ENCODE measurements around the gene PLA2G4D.
"Not testable (repeated sequence)": the region's sequence is repeated elsewhere in the genome, so short reads cannot be mapped to it uniquely, and the experiment has no call there.

PLA2G4D gene

GRCh38 chr15:42123546-42123945 is 29.2 kb upstream of the PLA2G4D start:
- no peak for DNase-seq

DNA sequence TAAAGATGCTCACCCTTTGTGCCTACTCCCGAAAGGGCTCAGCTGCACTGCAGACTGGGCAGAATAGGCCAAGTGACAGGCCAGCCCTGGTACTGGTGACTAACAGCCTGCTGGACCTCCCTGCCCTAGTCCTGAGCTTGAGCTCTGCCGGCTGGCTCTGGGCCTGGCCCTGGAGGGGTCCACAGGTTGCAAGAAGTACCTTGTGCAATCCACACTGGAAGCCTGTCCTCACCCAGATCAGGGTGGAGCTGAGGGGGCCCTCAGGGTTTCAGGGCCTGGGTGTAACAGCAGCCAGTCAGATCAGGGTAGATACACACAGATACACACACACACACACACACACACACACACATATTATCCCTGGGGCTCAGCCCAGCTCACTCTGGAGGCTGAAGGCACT is 27.3 kb upstream of the PLA2G4D start:
- DNase-seq: no peak

DNA sequence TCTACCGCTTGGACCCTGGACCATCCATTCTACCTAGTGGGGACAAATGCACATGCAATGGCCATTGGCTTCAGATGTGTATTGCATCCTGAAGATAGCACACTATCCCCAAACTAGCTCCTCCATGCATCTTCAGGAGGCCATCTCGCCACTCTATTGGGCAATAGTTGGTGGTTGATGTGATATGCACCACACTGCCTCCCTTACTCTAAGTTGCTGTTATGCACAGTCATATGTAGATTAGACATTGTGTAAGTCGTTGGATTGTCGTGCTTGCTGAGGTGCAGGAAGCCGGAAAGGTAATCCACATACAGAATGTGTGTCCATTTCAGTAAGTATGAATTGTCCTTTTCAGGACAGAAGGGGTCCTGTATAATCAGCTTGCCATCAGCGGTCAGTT is 26.7 kb upstream of the PLA2G4D start:
- peak; percentile 29 for DNase-seq

GRCh38 chr15:42120285-42120684 is 25.9 kb upstream of the PLA2G4D start:
- no peak for DNase-seq

GRCh38 chr15:42119446-42119760 is 25.0 kb upstream of the PLA2G4D start:
- DNase-seq: no peak

GRCh38 chr15:42118650-42119445 is 24.5 kb upstream of the PLA2G4D start:
- no peak for DNase-seq

- DNase-seq: peak; percentile 38
Observed at GRCh38 chr15:42111924-42112323, 17.6 kb upstream of the PLA2G4D start.

GRCh38 chr15:42110367-42110766 is 16.0 kb upstream of the PLA2G4D start:
- no peak for DNase-seq

DNA sequence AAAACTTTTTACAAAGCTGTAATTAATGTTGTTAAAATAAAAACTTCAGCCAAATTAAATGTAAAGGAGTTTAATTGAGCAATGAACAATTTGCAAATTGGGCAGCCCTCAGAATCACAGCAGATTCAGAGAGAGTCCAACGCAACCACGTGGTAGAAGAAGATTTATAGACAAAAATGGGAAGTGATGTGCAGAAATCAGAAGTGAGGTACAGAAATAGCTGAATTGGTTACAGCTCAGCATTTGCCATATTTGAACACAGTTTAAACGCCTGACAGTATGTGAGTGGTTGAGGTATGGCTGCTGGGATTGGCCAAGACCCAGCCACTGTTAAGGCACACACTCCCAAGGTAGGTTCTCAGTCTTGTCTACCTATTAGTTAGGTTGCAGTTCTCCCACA is 14.4 kb upstream of the PLA2G4D start:
- no peak for DNase-seq

GRCh38 chr15:42108189-42108588 is 13.8 kb upstream of the PLA2G4D start:
- no peak for DNase-seq

GRCh38 chr15:42107473-42107872 is 13.1 kb upstream of the PLA2G4D start:
- DNase-seq: peak; percentile 60

DNA sequence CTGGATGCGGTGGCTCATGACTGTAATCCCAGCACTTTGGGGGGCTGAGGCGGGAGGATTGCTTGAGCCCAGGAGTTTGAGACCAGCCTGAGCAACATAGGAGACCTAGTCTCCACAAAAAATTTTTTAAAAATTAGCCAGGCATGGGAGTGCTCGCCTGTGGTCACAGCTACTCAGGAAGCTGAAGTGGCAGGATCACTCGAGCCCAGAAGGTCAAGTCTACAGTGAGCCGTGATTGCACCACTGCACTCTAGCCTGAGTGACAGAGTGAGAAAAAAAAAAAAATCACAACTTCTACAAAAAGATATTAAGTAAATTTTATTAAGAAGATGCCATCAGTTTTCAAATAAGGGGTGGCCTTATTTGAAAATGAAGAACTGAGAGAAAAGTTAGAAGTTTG is 11.9 kb upstream of the PLA2G4D start:
- DNase-seq: no peak

DNA sequence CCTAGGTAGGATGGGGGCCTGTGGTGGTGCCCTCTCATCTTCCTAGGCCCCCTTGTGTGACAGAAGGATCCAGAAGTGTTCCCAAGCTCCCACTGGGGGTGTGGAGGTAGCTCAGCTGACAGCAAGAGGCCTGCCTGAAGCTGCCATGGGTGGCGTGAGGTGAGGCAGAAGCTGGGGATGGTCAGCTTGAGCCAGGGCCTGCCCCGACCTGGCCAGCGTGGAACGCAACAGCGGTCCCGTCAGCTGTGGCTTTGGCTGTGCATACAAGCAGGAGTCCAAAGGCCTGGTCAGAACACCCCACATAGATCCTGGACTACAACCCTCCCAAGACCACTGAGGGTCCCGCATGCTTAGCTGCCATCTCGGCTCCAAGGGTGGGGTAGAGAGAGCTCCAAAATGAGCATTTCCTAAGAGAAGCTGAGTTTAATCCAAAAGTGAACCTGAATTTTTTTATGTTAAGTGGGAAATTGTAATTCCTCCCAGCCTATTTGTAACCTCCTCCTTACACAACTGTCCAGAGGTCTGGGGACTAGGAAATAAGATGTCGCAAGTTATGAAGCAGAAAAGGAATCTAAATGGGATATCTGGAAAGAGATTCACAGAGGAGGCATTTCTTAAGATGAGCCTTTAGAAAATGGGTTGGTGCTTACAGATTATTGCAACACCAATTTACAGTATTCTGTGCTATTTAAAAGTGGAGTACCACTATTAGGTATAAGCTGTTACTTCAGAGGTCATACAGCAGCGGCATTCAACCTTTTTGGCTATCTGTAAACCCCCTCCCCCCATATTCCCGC is 9.9 kb upstream of the PLA2G4D start:
- no peak for DNase-seq

- no peak for DNase-seq
Observed at GRCh38 chr15:42102646-42103235, 8.4 kb upstream of the PLA2G4D start.

GRCh38 chr15:42101861-42102260 is 7.5 kb upstream of the PLA2G4D start:
- no peak for DNase-seq

GRCh38 chr15:42100021-42100800 is 5.8 kb upstream of the PLA2G4D start:
- DNase-seq: no peak

DNA sequence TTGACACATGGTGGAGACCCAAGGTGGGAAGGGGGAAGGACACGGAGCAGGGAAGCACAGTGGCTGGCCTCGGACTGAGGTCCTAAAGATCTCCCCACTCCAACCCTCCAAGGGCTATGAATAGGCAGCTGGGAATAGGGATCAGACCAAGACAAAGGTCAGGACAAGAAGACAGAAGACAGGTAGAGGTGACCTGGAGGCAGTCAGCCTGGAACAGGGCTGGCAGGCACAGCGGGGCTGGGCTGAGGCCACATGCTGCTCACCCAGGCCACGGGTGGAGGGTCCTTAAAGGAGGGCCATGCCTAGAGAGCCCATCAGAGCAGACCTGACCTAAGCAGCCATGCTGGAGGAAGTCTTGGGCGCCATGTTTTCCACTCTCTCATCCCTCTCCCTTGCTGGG is 2.7 kb upstream of the PLA2G4D start:
- no peak for DNase-seq

DNA sequence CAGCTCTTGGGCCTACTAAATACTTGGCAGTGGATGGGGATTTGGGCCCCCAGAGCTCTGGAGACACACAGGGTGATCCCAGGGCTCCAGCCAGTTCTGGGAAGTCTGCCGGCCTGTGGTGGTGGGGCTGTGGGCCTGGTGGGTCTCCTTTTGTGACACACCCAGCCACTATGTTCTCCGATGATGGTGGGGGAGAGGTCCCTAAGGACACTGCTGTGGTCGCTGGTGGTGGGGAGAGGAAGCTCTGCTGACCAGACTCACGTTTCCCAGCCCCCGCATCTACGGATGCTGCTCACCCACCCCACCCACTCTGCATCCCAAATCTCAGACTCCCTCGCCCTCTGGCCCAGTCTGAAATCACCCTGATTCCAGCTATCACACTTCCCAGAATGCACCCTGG is 396 bp downstream of the PLA2G4D start:
- no peak for DNase-seq

DNA sequence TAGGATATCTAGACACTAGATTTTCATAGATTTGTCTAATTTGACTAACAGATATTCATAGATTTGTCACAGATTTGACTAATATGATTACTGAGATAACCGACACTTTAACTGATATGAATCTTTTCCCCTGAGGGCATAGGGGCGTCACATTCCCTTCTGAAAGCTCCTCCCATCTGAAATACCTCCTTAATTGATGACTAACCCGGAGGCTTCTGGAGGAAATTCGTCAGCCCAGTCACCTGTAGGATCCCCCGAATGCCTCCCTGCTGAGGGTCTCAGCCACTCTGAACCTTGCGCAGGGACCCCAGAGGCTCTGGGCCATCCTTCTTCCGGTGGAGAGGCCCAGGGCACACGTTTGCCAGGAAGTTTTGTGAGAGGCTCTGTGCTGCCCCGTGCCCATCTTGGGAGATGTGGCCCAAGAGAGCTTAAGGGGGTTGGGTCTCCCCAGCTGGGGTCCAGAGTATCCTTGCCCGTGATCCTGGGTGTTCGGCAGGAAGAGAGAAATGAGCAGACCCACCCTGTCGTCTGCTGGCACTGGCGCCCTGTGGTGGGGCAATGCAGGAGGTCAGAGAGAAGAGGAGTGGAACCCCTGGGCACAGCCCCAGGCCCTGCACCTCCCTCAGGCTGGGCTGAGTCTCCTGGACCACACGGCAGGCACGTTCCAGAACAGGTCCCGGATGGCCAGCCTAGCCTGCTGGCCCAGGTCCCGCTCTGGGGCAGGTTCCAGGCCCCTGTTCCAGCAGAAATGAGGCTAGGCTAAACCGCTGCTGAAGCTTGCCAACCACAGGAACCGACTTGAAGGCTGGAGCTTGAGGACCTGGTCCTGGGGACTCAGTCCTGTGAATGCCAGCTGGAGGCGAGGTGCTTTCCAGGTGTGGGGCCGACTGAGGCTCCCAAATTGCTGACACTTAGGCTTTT is 1.7 kb downstream of the PLA2G4D start:
- DNase-seq: peak; percentile 48

DNA sequence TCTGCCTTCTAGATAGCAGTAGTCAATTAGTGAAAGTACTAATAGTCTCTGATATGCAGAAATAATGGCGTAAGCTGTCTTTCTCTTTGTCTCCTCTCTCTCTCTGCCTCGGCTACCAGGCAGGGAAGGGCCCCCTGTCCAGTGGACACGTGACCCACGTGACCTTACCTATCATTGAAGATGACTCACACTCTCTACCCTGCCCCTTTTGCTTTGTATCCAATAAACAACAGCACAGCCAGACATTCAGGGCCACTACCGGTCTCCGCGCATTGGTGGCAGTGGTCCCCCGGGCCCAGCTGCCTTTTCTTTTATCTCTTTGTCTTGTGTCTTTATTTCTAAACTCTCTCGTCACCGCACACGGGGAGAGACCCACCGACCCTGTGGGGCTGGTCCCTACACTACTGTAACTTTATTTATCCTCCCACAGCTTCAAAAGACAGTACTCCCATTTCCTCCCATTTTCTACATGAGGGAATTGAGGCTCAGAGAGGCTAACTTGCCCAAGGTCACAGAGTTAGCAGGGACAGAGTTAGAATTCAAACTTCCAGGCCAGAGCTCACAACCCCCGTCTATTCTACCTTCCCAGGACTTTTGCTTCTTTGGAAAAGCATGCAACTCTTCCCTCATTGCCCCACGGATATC is 2.5 kb downstream of the PLA2G4D start:
- DNase-seq: not testable (repeated sequence)

- no peak for DNase-seq
Observed at GRCh38 chr15:42090781-42091180, 3.6 kb downstream of the PLA2G4D start.

GRCh38 chr15:42090370-42090769 is 4.0 kb downstream of the PLA2G4D start:
- DNase-seq: no peak

Measured in activated CD4-positive, alpha-beta T cell treated with anti-CD3 and anti-CD28 coated beads, Interleukin-10, Interleukin-2, amounts not matched to agents 100 ng/mL and 50 ng/mL, durations not matched to agents 16 hours and 8 hours (primary cell).